Measurements from ENCODE around the gene IFNLR1.

IFNLR1 gene

GRCh38 chr1:24205345-24206082 lies 18.4 kb upstream of the IFNLR1 start:
- FAIRE-seq: no peak

GRCh38 chr1:24204116-24204515 lies 17.0 kb upstream of the IFNLR1 start:
- no peak for FAIRE-seq

- FAIRE-seq: no peak
These were observed 16.3 kb upstream of the IFNLR1 start for GRCh38 chr1:24203404-24203803.

- no peak for FAIRE-seq
These were observed 15.9 kb upstream of the IFNLR1 start for GRCh38 chr1:24202987-24203386.

GRCh38 chr1:24202556-24202955 lies 15.5 kb upstream of the IFNLR1 start:
- FAIRE-seq: no peak

- peak; percentile 69 for FAIRE-seq
These were observed 14.9 kb upstream of the IFNLR1 start for GRCh38 chr1:24201941-24202440.

- FAIRE-seq: no peak
These were observed 12.3 kb upstream of the IFNLR1 start for GRCh38 chr1:24199291-24199900.

- no peak for FAIRE-seq
These were observed 11.7 kb upstream of the IFNLR1 start for GRCh38 chr1:24198766-24199165.

GRCh38 chr1:24195874-24196273 lies 8.8 kb upstream of the IFNLR1 start:
- no peak for FAIRE-seq

- no peak for FAIRE-seq
These were observed 8.0 kb upstream of the IFNLR1 start for GRCh38 chr1:24195136-24195535.

- no peak for FAIRE-seq
These were observed 6.0 kb upstream of the IFNLR1 start for GRCh38 chr1:24193046-24193445.

- no peak for FAIRE-seq
These were observed 4.8 kb upstream of the IFNLR1 start for GRCh38 chr1:24191860-24192259.

GRCh38 chr1:24190983-24191461 lies 3.9 kb upstream of the IFNLR1 start:
- FAIRE-seq: no peak

GRCh38 chr1:24189528-24189927 lies 2.4 kb upstream of the IFNLR1 start:
- no peak for FAIRE-seq

GRCh38 chr1:24186711-24186992 lies 437 bp downstream of the IFNLR1 start:
- FAIRE-seq: no peak

GRCh38 chr1:24186031-24186710 lies 918 bp downstream of the IFNLR1 start:
- no peak for FAIRE-seq

GRCh38 chr1:24185076-24185475 lies 2.0 kb downstream of the IFNLR1 start:
- no peak for FAIRE-seq

- no peak for FAIRE-seq
These were observed 5.0 kb downstream of the IFNLR1 start for GRCh38 chr1:24182061-24182460.

GRCh38 chr1:24181619-24182018 lies 5.5 kb downstream of the IFNLR1 start:
- FAIRE-seq: no peak

GRCh38 chr1:24180676-24181075 lies 6.4 kb downstream of the IFNLR1 start:
- FAIRE-seq: no peak

GRCh38 chr1:24179251-24179840 lies 7.7 kb downstream of the IFNLR1 start:
- FAIRE-seq: no peak

GRCh38 chr1:24178407-24178806 lies 8.7 kb downstream of the IFNLR1 start:
- FAIRE-seq: no peak

GRCh38 chr1:24177161-24177560 lies 9.9 kb downstream of the IFNLR1 start:
- FAIRE-seq: no peak

Measured in G401.6 (cell line).